ENCODE data around the gene ICAM3.

GRCh38 chr19:10293637-10294367 lies 45.6 kb downstream of the ICAM3 start:
- TF ChIP-seq CTCF (IDR thresholded peaks at IDR 0.05), result no peak
- TF ChIP-seq POLR2AphosphoS5 (IDR thresholded peaks at IDR 0.05), result no peak
- TF ChIP-seq POLR2A (IDR thresholded peaks at IDR 0.05), result no peak

All from breast epithelium (tissue), 3 donors.